Measurements from ENCODE around the gene RIPOR3.
"Not testable (repeated sequence)": the region's sequence is repeated elsewhere in the genome, so short reads cannot be mapped to it uniquely, and the experiment has no call there.

GRCh38 chr20:50714426-50714825 is 23.1 kb upstream of the RIPOR3 start:
- not testable (repeated sequence) for TF ChIP-seq POLR2A (IDR thresholded peaks at IDR 0.05; ENCODE audit: low read length); GATA1 (IDR thresholded peaks at IDR 0.05; ENCODE audit: low read depth, low read length)
